SU-DHL-6 (cell line): Measurements from ENCODE around the gene PICK1.

ENCODE experiments used
- CTCF ChIP-seq: fragments of 200-600 bp; sonication (generic); IDR thresholded peaks from one replicate; pipeline ENCODE4 v1.5.1; 2017; ENCODE audit warnings: antibody characterized with exemption, mild to moderate bottlenecking, low read length, moderate library complexity; ENCODE audit not compliant: insufficient read depth, poor library complexity, severe bottlenecking
- EZH2phosphoT487 ChIP-seq: fragments of 200-600 bp; sonication (generic), shearing (Covaris generic); conservative IDR thresholded peaks from 2 replicates; pipeline ENCODE4 v1.6.1; 2018; ENCODE audit warnings: mild to moderate bottlenecking, antibody characterized with exemption, low read length, moderate library complexity, mixed read lengths

GRCh38 chr22:38069372-38070249 lies 12.4 kb downstream of the PICK1 start:
- TF ChIP-seq CTCF (no peak), EZH2phosphoT487 (no peak)
